ENCODE measurements around the gene HMBS.

Gene HMBS

GRCh38 chr11:119120639-119121007, 35.9 kb downstream of the HMBS start:
- peak overlapping the region; percentile 50 for H3K27ac ChIP-seq (ENCODE audit: low read depth, low read length)
- TF ChIP-seq CTCF (IDR thresholded peaks at IDR 0.05; ENCODE audit: insufficient read depth, low read length, poor library complexity, severe bottlenecking), result no peak
- no peak for TF ChIP-seq EZH2phosphoT487 (conservative IDR thresholded peaks at IDR 0.05; ENCODE audit: low read length)
- H4K20me1 ChIP-seq (ENCODE audit: low read depth, low read length), result no peaks in the 10 kb centered on the region
- no peaks in the 10 kb centered on the region for H3K9me3 ChIP-seq (ENCODE audit: insufficient read depth, low read length)
- peak overlapping the region; percentile 1 for H2AFZ ChIP-seq (ENCODE audit: low read depth, low read length, severe bottlenecking)
- no peaks in the 10 kb centered on the region for H3K36me3 ChIP-seq (ENCODE audit: low read length)
- H3K79me2 ChIP-seq (ENCODE audit: insufficient read depth, low read length), result peaks cover 29% of the 10 kb centered on the region
- H3K9me2 ChIP-seq (replicated peaks; ENCODE audit: insufficient read depth, low read length), result no peaks in the 10 kb centered on the region
- H3K27me3 ChIP-seq (ENCODE audit: low read length), result no peaks in the 10 kb centered on the region
- H3K4me2 ChIP-seq (ENCODE audit: low read depth, low read length, poor library complexity, severe bottlenecking), result peak overlapping the region; percentile 79
- peak overlapping the region; percentile 64 for H3K9ac ChIP-seq (ENCODE audit: low read length)
- H3K4me3 ChIP-seq (ENCODE audit: insufficient read depth, low read length, poor library complexity, severe bottlenecking), result peak overlapping the region; percentile 54
- H3F3A ChIP-seq (ENCODE audit: insufficient read depth), result peaks cover 16% of the 10 kb centered on the region

DNA sequence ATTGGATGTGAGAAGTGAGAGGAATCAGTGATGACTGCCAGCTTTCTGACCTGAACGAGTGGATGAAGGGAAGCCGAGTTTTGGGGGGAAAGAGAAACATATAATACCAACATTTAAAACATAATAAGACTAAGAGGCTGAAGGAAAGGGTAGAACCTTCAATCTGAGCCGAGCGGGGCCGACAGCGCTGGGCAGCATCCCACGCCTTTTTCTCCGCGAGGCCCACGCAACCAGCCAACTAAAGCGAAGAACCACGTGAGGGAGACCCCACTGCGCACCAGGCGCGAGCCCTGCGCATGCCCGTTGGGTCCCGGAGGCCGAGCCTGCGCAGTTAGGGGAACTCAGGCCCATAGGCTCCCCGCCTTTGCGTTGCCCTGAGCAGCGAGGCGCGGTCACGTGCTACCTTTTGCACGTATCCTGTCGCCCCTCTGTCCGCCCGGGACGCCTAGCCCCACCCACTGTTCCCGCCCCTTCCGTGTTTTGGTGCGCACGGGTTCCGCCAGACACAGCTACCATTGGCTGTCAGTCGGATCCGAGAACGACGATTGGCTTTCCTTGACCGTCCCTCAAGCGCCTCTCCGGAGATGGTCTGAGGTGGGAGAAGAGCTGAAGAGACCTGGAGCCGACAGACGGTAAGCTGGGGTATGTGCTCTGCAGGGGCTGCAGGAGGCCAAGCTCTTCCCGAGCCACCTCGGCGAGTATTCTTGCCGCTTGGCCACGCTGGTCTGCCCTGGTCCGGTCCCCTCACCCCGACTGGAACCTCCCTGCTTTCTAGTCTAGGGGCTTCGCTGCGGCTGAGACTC, 36.5 kb downstream of the HMBS start, which contains the start of gene HINFP:
Gene HINFP (plus strand): TSS at position 573 of the 803 bp plus-strand sequence. CDS start 5,365 bp downstream, outside the sequence.
- no peaks in the 10 kb centered on the region for H4K20me1 ChIP-seq (ENCODE audit: low read depth, low read length)
- H3K9me2 ChIP-seq (replicated peaks; ENCODE audit: insufficient read depth, low read length), result no peaks in the 10 kb centered on the region
- no peak for TF ChIP-seq CTCF (IDR thresholded peaks at IDR 0.05; ENCODE audit: insufficient read depth, low read length, poor library complexity, severe bottlenecking)
- TF ChIP-seq EZH2phosphoT487 (conservative IDR thresholded peaks at IDR 0.05; ENCODE audit: low read length), result no peak
- no peaks in the 10 kb centered on the region for H3K9me3 ChIP-seq (ENCODE audit: insufficient read depth, low read length)
- peak within 1 kb of the TSS; percentile 92 for H3K4me3 ChIP-seq (ENCODE audit: insufficient read depth, low read length, poor library complexity, severe bottlenecking)
- H3K9ac ChIP-seq (ENCODE audit: low read length), result peak within 1 kb of the TSS; percentile 89
- H3K4me2 ChIP-seq (ENCODE audit: low read depth, low read length, poor library complexity, severe bottlenecking), result peak within 1 kb of the TSS; percentile 84
- peak within 1 kb of the TSS; percentile 77 for H2AFZ ChIP-seq (ENCODE audit: low read depth, low read length, severe bottlenecking)
- peaks cover 16% of the 10 kb centered on the region for H3F3A ChIP-seq (ENCODE audit: insufficient read depth)
- H3K27ac ChIP-seq (ENCODE audit: low read depth, low read length), result peak within 1 kb of the TSS; percentile 50
- no peaks in the 10 kb centered on the region for H3K27me3 ChIP-seq (ENCODE audit: low read length)
- peaks cover 29% of the 10 kb centered on the region for H3K79me2 ChIP-seq (ENCODE audit: insufficient read depth, low read length)
- H3K36me3 ChIP-seq (ENCODE audit: low read length), result no peaks in the 10 kb centered on the region

DNA sequence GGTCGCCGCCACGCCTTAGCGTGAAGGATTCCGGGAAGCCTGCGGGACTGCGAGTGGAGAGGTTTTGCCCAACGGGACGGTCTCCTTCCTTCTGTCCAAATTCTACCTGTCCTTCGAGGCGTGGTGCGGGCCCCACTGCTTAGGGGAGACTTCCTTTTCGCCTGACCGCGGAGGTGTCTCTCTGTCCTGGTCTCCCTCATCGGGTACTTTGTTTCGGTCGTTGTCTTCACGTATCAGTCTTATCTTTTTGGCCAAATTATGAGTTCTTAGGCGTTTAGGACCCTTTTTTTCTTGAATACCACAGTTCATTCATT, 37.1 kb downstream of the HMBS start:
- no peaks in the 10 kb centered on the region for H3K27me3 ChIP-seq (ENCODE audit: low read length)
- peak overlapping the region; percentile 84 for H3K4me2 ChIP-seq (ENCODE audit: low read depth, low read length, poor library complexity, severe bottlenecking)
- peak overlapping the region; percentile 89 for H3K9ac ChIP-seq (ENCODE audit: low read length)
- no peaks in the 10 kb centered on the region for H3K9me3 ChIP-seq (ENCODE audit: insufficient read depth, low read length)
- TF ChIP-seq EZH2phosphoT487 (conservative IDR thresholded peaks at IDR 0.05; ENCODE audit: low read length), result no peak
- no peak for TF ChIP-seq CTCF (IDR thresholded peaks at IDR 0.05; ENCODE audit: insufficient read depth, low read length, poor library complexity, severe bottlenecking)
- H3F3A ChIP-seq (ENCODE audit: insufficient read depth), result peaks cover 16% of the 10 kb centered on the region
- H2AFZ ChIP-seq (ENCODE audit: low read depth, low read length, severe bottlenecking), result peak overlapping the region; percentile 77
- no peaks in the 10 kb centered on the region for H4K20me1 ChIP-seq (ENCODE audit: low read depth, low read length)
- H3K4me3 ChIP-seq (ENCODE audit: insufficient read depth, low read length, poor library complexity, severe bottlenecking), result peak overlapping the region; percentile 92
- no peaks in the 10 kb centered on the region for H3K9me2 ChIP-seq (replicated peaks; ENCODE audit: insufficient read depth, low read length)
- no peak overlapping the region for H3K27ac ChIP-seq (ENCODE audit: low read depth, low read length)
- peaks cover 29% of the 10 kb centered on the region for H3K79me2 ChIP-seq (ENCODE audit: insufficient read depth, low read length)
- no peaks in the 10 kb centered on the region for H3K36me3 ChIP-seq (ENCODE audit: low read length)
